HEK293 (cell line): Measurements from ENCODE around the gene USP24.

Experiments used
- CTCF ChIA-PET: fragments of 350-600 bp; formaldehyde crosslinking; extraction: SDS; loops from one replicate; lab custom pipeline; 2021; ENCODE audit warnings: antibody characterized with exemption; lab: Yijun Ruan, JAX
- POLR2A ChIA-PET: fragments of 300-600 bp; formaldehyde crosslinking; extraction: SDS; loops from one replicate; lab custom pipeline; 2020; ENCODE audit warnings: antibody characterized with exemption, inconsistent platforms; lab: Yijun Ruan, JAX
- H3K27ac ChIP-seq: fragments of 200-500 bp; sonication (Bioruptor generic); 2 replicates; pipeline ENCODE4 v1.5.1; 2014; ENCODE audit warnings: low read depth, low read length, control low read depth, inconsistent platforms; ENCODE audit errors: extremely low read depth
- H3K36me3 ChIP-seq, 2 experiments: fragments of 200-500 bp in 1 of 2; sonication (Bioruptor generic) in 1 of 2; 1 replicate in 1 of 2; 2 replicates in 1 of 2; pipeline ENCODE4 v1.5.1; 2014 to 2017; ENCODE audit warnings: inconsistent platforms in 2 of 2, low read length in 2 of 2; ENCODE audit not compliant: control insufficient read depth in 2 of 2, insufficient read depth in 1 of 2
- H3K4me1 ChIP-seq: fragments of 200-500 bp; sonication (Bioruptor generic); 2 replicates; pipeline ENCODE4 v1.5.1; 2014; ENCODE audit warnings: mild to moderate bottlenecking, low read length, inconsistent platforms; ENCODE audit not compliant: control insufficient read depth, insufficient read depth
- H3K4me3 ChIP-seq: 2 replicates; pipeline ENCODE4 v1.5.1; 2011; ENCODE audit warnings: low read depth, mild to moderate bottlenecking, control low read depth, low read length, moderate library complexity
- H3K9me3 ChIP-seq: fragments of 200-500 bp; sonication (Bioruptor generic); 2 replicates; pipeline ENCODE4 v1.5.1; 2014; ENCODE audit warnings: low read depth, low read length, inconsistent platforms; ENCODE audit not compliant: control insufficient read depth, insufficient read depth
- GLIS1 ChIP-seq: fragments of 450-650 bp; formaldehyde crosslinking; IDR thresholded peaks from 2 replicates; pipeline ENCODE4 v1.5.1; 2016; ENCODE audit warnings: missing biosample characterization, missing genetic modification characterization
- KLF10 ChIP-seq: fragments of 450-650 bp; IDR thresholded peaks from 2 replicates; pipeline ENCODE4 v1.5.1; 2018; ENCODE audit warnings: missing biosample characterization, mild to moderate bottlenecking, missing genetic modification characterization
- ZNF112 ChIP-seq: fragments of 450-650 bp; formaldehyde crosslinking; IDR thresholded peaks from 2 replicates; pipeline ENCODE4 v1.5.0; 2017; ENCODE audit warnings: missing biosample characterization, missing genetic modification characterization
- ZNF184 ChIP-seq: fragments of 450-650 bp; IDR thresholded peaks from 2 replicates; pipeline ENCODE4 v1.5.1; 2018; ENCODE audit warnings: missing biosample characterization, mild to moderate bottlenecking, missing genetic modification characterization
- ZNF19 ChIP-seq: fragments of 450-650 bp; formaldehyde crosslinking; IDR thresholded peaks from 2 replicates; pipeline ENCODE4; 2016; ENCODE audit warnings: missing biosample characterization, missing genetic modification characterization, low read depth
- ZNF239 ChIP-seq: fragments of 450-650 bp; formaldehyde crosslinking; IDR thresholded peaks from 2 replicates; pipeline ENCODE4 v1.5.1; 2016; ENCODE audit warnings: missing biosample characterization, missing genetic modification characterization
- ZNF302 ChIP-seq: fragments of 450-650 bp; formaldehyde crosslinking; IDR thresholded peaks from 2 replicates; pipeline ENCODE4 v1.5.1; 2016; ENCODE audit warnings: missing biosample characterization, missing genetic modification characterization, low read depth
- ZNF48 ChIP-seq: fragments of 450-650 bp; formaldehyde crosslinking; IDR thresholded peaks from 2 replicates; pipeline ENCODE4 v1.5.1; 2016; ENCODE audit warnings: missing biosample characterization, missing genetic modification characterization
- ZNF548 ChIP-seq: fragments of 450-650 bp; formaldehyde crosslinking; IDR thresholded peaks from 2 replicates; pipeline ENCODE4 v1.5.1; 2016; ENCODE audit warnings: missing biosample characterization, missing genetic modification characterization
- ZNF549 ChIP-seq: fragments of 450-650 bp; IDR thresholded peaks from 2 replicates; pipeline ENCODE4 v1.5.1; 2018; ENCODE audit warnings: missing biosample characterization, missing genetic modification characterization, mild to moderate bottlenecking, inconsistent platforms, moderate library complexity
- ZNF654 ChIP-seq: fragments of 450-650 bp; formaldehyde crosslinking; IDR thresholded peaks from 2 replicates; pipeline ENCODE4 v1.5.1; 2016; ENCODE audit warnings: low read depth, missing biosample characterization, missing genetic modification characterization
- ZNF664 ChIP-seq: fragments of 450-650 bp; formaldehyde crosslinking; IDR thresholded peaks from 2 replicates; pipeline ENCODE4 v1.5.1; 2016; ENCODE audit warnings: missing biosample characterization, missing genetic modification characterization
- ZNF701 ChIP-seq: fragments of 450-650 bp; formaldehyde crosslinking; IDR thresholded peaks from 2 replicates; pipeline ENCODE4 v1.5.1; 2016; ENCODE audit warnings: missing biosample characterization, missing genetic modification characterization
- ZNF791 ChIP-seq: fragments of 450-650 bp; formaldehyde crosslinking; IDR thresholded peaks from 2 replicates; pipeline ENCODE4 v1.5.1; 2016; ENCODE audit warnings: missing biosample characterization, missing genetic modification characterization
- ZNF843 ChIP-seq: fragments of 450-650 bp; formaldehyde crosslinking; IDR thresholded peaks from 2 replicates; pipeline ENCODE4 v1.5.1; 2016; ENCODE audit warnings: missing biosample characterization, missing genetic modification characterization
- ZSCAN23 ChIP-seq: fragments of 450-650 bp; formaldehyde crosslinking; IDR thresholded peaks from 2 replicates; pipeline ENCODE4 v1.5.1; 2016; ENCODE audit warnings: missing biosample characterization, missing genetic modification characterization
- TF ChIP-seq, protein P1 (sequence below): fragments of 450-650 bp; formaldehyde crosslinking; IDR thresholded peaks from 2 replicates; pipeline ENCODE4 v1.5.1; 2016; ENCODE audit warnings: missing biosample characterization, missing genetic modification characterization
- TF ChIP-seq, protein P2 (sequence below): fragments of 450-650 bp; formaldehyde crosslinking; IDR thresholded peaks from 2 replicates; pipeline ENCODE4 v1.5.1; 2016; ENCODE audit warnings: missing biosample characterization, missing genetic modification characterization
- TF ChIP-seq, protein P3 (sequence below): fragments of 450-650 bp; IDR thresholded peaks from 2 replicates; pipeline ENCODE4 v1.5.1; 2018; ENCODE audit warnings: missing biosample characterization, missing genetic modification characterization
- TF ChIP-seq, protein P4 (sequence below): fragments of 450-650 bp; formaldehyde crosslinking; optimal IDR thresholded peaks from 2 replicates; pipeline ENCODE3; 2016; ENCODE audit warnings: missing biosample characterization, mild to moderate bottlenecking, missing genetic modification characterization
- TF ChIP-seq, protein P5 (sequence below): fragments of 450-650 bp; formaldehyde crosslinking; IDR thresholded peaks from 2 replicates; pipeline ENCODE4 v1.5.1; 2016; ENCODE audit warnings: missing biosample characterization, missing genetic modification characterization, low read depth
- TF ChIP-seq, protein P6 (sequence below): fragments of 450-650 bp; formaldehyde crosslinking; IDR thresholded peaks from 2 replicates; pipeline ENCODE4 v1.5.1; 2017; ENCODE audit warnings: missing biosample characterization, missing genetic modification characterization

The USP24 gene

DNA sequence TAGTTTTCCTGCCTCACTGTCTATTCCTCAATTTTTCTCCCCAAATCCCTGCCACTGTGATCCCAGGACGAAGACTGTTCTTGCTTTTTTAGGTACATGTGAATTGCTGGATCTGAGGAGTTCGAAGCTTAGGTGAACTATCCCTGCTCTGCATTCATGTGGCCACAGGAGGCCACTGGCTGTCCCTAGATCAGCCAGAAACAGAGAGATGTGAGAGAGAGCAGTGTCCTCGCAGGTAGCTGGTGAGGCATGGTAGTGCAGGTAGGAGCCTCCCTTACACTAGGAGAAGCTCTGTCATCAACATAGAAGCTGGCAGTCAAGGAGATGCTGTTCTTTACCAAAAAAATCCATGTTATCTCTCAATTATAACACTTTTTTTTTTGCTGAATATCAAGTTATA lies 71.5 kb downstream of the USP24 start:
- TF ChIP-seq, protein P1, sequence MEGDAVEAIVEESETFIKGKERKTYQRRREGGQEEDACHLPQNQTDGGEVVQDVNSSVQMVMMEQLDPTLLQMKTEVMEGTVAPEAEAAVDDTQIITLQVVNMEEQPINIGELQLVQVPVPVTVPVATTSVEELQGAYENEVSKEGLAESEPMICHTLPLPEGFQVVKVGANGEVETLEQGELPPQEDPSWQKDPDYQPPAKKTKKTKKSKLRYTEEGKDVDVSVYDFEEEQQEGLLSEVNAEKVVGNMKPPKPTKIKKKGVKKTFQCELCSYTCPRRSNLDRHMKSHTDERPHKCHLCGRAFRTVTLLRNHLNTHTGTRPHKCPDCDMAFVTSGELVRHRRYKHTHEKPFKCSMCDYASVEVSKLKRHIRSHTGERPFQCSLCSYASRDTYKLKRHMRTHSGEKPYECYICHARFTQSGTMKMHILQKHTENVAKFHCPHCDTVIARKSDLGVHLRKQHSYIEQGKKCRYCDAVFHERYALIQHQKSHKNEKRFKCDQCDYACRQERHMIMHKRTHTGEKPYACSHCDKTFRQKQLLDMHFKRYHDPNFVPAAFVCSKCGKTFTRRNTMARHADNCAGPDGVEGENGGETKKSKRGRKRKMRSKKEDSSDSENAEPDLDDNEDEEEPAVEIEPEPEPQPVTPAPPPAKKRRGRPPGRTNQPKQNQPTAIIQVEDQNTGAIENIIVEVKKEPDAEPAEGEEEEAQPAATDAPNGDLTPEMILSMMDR (tag by site-specific recombination), result peak; percentile 65
- TF ChIP-seq, protein P2, sequence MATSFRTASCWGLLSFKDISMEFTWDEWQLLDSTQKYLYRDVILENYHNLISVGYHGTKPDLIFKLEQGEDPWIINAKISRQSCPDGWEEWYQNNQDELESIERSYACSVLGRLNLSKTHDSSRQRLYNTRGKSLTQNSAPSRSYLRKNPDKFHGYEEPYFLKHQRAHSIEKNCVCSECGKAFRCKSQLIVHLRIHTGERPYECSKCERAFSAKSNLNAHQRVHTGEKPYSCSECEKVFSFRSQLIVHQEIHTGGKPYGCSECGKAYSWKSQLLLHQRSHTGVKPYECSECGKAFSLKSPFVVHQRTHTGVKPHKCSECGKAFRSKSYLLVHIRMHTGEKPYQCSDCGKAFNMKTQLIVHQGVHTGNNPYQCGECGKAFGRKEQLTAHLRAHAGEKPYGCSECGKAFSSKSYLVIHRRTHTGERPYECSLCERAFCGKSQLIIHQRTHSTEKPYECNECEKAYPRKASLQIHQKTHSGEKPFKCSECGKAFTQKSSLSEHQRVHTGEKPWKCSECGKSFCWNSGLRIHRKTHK (tag by site-specific recombination), result no peak
- peak; percentile 8; the same call in 1 of the 2 replicates for TF ChIP-seq ZNF654 (tag by site-specific recombination)
- ChIA-PET POLR2A (interaction anchor here (0.6 kb wide), 1 partner anchor 72 kb away, joined by 4 read pairs; no protein-coding TSS in a partner anchor), CTCF (interaction anchor here (0.6 to 6.5 kb wide), 13 partner anchors 10 to 1441 kb away, joined by 3 to 109 read pairs (median 3); no protein-coding TSS in a partner anchor)
- Histone ChIP-seq H3K27ac (no peak overlapping the region), H3K9me3 (no peaks in the 10 kb centered on the region), H3K4me1 (no peaks in the 10 kb centered on the region), H3K4me3 (no peak overlapping the region), H3K36me3 (peaks cover 35 to 72% of the 10 kb centered on the region in 2 experiments)

DNA sequence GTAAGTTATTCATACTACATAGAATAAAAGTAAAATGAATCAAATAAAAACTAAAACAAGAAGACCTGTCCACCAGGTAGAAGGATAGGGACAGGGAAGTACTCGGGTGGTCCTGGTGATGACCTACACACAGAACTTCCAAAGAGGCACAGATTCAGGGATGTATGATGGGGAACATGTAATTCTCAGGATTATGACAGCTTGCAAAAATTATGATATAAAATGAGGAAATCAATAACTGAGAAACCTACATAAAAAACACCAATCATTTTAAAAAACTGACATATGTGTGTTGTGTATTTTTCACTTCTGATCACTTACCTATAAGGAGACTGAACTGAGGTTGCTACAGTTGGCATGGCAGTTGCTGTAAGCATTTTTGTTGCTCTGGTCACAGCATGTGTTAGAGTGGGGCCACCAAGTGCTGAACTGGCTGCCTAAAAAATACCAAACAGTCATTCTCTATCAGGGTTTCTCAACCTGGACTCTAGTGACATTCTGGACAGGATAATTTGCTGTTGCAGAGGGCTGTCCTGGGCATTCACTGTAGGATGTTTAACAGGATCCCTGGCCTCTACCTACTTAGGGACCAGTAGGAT lies 73.8 kb downstream of the USP24 start:
- CTCF ChIA-PET, result interaction anchor here (0.7 to 6.5 kb wide), 8 partner anchors 12 to 235 kb away, joined by 3 to 109 read pairs (median 4); no protein-coding TSS in a partner anchor
- Histone ChIP-seq H3K4me3 (no peak overlapping the region), H3K36me3 (peaks cover 44 to 84% of the 10 kb centered on the region in 2 experiments), H3K4me1 (no peaks in the 10 kb centered on the region), H3K9me3 (no peaks in the 10 kb centered on the region), H3K27ac (no peak overlapping the region)
- POLR2A ChIA-PET, result no interaction called here
- no peak for TF ChIP-seq ZNF112 (tag by site-specific recombination)
- no peak for TF ChIP-seq ZNF302
- no peak for TF ChIP-seq ZNF701 (tag by site-specific recombination)
- TF ChIP-seq ZNF791, result no peak
- TF ChIP-seq, protein P3, sequence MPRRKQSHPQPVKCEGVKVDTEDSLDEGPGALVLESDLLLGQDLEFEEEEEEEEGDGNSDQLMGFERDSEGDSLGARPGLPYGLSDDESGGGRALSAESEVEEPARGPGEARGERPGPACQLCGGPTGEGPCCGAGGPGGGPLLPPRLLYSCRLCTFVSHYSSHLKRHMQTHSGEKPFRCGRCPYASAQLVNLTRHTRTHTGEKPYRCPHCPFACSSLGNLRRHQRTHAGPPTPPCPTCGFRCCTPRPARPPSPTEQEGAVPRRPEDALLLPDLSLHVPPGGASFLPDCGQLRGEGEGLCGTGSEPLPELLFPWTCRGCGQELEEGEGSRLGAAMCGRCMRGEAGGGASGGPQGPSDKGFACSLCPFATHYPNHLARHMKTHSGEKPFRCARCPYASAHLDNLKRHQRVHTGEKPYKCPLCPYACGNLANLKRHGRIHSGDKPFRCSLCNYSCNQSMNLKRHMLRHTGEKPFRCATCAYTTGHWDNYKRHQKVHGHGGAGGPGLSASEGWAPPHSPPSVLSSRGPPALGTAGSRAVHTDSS (tag by site-specific recombination), result no peak
- no peak for TF ChIP-seq ZSCAN23 (tag by site-specific recombination)
- no peak for TF ChIP-seq GLIS1 (tag by site-specific recombination)
- no peak for TF ChIP-seq ZNF664 (tag by site-specific recombination)
- no peak for TF ChIP-seq ZNF48 (tag by site-specific recombination)

DNA sequence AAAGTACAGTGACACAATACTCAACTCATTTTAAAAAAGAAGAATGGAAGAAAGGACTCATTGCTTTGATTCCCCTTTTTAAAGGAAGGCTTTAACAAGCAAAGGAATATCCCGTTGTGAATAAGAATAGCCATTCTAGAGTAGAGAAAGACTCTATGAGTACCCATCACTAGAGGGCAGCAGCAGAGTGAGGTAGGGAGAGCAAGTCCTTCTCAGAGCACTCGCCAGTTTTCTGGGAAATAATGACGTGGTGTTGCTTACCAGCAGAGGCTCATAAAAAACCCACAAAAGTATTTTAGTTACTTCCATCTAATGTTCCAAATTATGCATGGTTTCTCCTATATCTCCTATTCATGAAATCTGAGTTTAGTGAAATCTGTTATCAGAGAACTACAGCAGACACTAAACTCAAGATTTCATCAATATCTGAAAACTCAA lies 74.6 kb downstream of the USP24 start:
- no peak overlapping the region for H3K27ac ChIP-seq
- TF ChIP-seq ZNF548 (tag by site-specific recombination), result no peak
- TF ChIP-seq, protein P4, sequence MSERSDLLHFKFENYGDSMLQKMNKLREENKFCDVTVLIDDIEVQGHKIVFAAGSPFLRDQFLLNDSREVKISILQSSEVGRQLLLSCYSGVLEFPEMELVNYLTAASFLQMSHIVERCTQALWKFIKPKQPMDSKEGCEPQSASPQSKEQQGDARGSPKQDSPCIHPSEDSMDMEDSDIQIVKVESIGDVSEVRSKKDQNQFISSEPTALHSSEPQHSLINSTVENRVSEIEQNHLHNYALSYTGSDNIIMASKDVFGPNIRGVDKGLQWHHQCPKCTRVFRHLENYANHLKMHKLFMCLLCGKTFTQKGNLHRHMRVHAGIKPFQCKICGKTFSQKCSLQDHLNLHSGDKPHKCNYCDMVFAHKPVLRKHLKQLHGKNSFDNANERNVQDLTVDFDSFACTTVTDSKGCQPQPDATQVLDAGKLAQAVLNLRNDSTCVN (tag by site-specific recombination), result no peak
- TF ChIP-seq, protein P5, sequence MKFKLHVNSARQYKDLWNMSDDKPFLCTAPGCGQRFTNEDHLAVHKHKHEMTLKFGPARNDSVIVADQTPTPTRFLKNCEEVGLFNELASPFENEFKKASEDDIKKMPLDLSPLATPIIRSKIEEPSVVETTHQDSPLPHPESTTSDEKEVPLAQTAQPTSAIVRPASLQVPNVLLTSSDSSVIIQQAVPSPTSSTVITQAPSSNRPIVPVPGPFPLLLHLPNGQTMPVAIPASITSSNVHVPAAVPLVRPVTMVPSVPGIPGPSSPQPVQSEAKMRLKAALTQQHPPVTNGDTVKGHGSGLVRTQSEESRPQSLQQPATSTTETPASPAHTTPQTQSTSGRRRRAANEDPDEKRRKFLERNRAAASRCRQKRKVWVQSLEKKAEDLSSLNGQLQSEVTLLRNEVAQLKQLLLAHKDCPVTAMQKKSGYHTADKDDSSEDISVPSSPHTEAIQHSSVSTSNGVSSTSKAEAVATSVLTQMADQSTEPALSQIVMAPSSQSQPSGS (tag by site-specific recombination), result peak; percentile 66
- peak; percentile 71; the same call in 1 of the 2 replicates for TF ChIP-seq ZNF239
- TF ChIP-seq ZNF549, result no peak
- TF ChIP-seq ZNF843, result no peak
- no peak for TF ChIP-seq KLF10
- TF ChIP-seq, protein P6, sequence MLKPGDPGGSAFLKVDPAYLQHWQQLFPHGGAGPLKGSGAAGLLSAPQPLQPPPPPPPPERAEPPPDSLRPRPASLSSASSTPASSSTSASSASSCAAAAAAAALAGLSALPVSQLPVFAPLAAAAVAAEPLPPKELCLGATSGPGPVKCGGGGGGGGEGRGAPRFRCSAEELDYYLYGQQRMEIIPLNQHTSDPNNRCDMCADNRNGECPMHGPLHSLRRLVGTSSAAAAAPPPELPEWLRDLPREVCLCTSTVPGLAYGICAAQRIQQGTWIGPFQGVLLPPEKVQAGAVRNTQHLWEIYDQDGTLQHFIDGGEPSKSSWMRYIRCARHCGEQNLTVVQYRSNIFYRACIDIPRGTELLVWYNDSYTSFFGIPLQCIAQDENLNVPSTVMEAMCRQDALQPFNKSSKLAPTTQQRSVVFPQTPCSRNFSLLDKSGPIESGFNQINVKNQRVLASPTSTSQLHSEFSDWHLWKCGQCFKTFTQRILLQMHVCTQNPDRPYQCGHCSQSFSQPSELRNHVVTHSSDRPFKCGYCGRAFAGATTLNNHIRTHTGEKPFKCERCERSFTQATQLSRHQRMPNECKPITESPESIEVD, result peak; percentile 93
- no peak for TF ChIP-seq ZNF184
- TF ChIP-seq ZNF19, result no peak

More for the DNA sequence above, 74.6 kb downstream of the USP24 start:
- Histone ChIP-seq H3K4me1 (no peaks in the 10 kb centered on the region), H3K4me3 (no peak overlapping the region), H3K36me3 (peaks cover 40 to 84% of the 10 kb centered on the region in 2 experiments), H3K9me3 (no peaks in the 10 kb centered on the region)
- CTCF ChIA-PET, result interaction anchor here (0.7 to 6.5 kb wide), 13 partner anchors 8 to 235 kb away, joined by 3 to 109 read pairs (median 4); no protein-coding TSS in a partner anchor
- POLR2A ChIA-PET, result no interaction called here
